MCF 10A (cell line): ENCODE data around the gene DNM3. TPM values are rescaled to one million over a fixed set of nuclear protein-coding genes. Genes with fewer than 3 reads are reported as not detected.

Experiments used
- BruUV-seq: library from RNA; stranded (reverse); fragments of 400-500 nt; replicated peaks from 2 replicates; lab custom pipeline; 2021; lab: Mats Ljungman, UMichigan
- CTCF ChIA-PET: fragments of 300-600 bp; sonication (Branson Sonifier 250); formaldehyde crosslinking; extraction: SDS; loops from one replicate; lab custom pipeline; 2021; ENCODE audit warnings: antibody characterized with exemption, inconsistent platforms; lab: Yijun Ruan, JAX
- POLR2A ChIA-PET: fragments of 300-600, 350-650 bp; sonication (Branson Sonifier 250); formaldehyde crosslinking; extraction: SDS; loops from one replicate; lab custom pipeline; 2020; ENCODE audit warnings: antibody characterized with exemption, inconsistent platforms; lab: Yijun Ruan, JAX
- DNase-seq: peaks from one replicate; pipeline ENCODE4 v3.0.0-alpha.2; 2018; ENCODE audit not compliant: unreplicated experiment
- H3K27ac Mint-ChIP-seq: one replicate; pipeline ENCODE4 v1.8.0; 2022; ENCODE audit warnings: mild to moderate bottlenecking, low read depth, mixed read lengths; ENCODE audit not compliant: unreplicated experiment
- H3K27me3 Mint-ChIP-seq: one replicate; pipeline ENCODE4 v1.8.0; 2022; ENCODE audit warnings: mixed read lengths; ENCODE audit not compliant: insufficient read depth, unreplicated experiment
- H3K36me3 Mint-ChIP-seq: one replicate; pipeline ENCODE4 v1.8.0; 2022; ENCODE audit warnings: mild to moderate bottlenecking, moderate library complexity, mixed read lengths; ENCODE audit not compliant: insufficient read depth, unreplicated experiment
- H3K4me1 Mint-ChIP-seq: one replicate; pipeline ENCODE4 v1.8.0; 2022; ENCODE audit warnings: mixed read lengths; ENCODE audit not compliant: insufficient read depth, unreplicated experiment
- H3K4me3 Mint-ChIP-seq: one replicate; pipeline ENCODE4 v1.8.0; 2022; ENCODE audit warnings: mild to moderate bottlenecking, moderate library complexity, mixed read lengths; ENCODE audit not compliant: unreplicated experiment
- H3K9me3 Mint-ChIP-seq: one replicate; pipeline ENCODE4 v1.8.0; 2022; ENCODE audit warnings: mixed read lengths; ENCODE audit not compliant: unreplicated experiment
- CTCF ChIP-seq: fragments of 200-600 bp; IDR thresholded peaks from one replicate; pipeline ENCODE4 v1.8.0; 2022; ENCODE audit warnings: antibody characterized with exemption, mild to moderate bottlenecking; ENCODE audit not compliant: unreplicated experiment
- intact Hi-C: fragments of 100-400 bp; cut with micrococcal nuclease; formaldehyde crosslinking; loops from 2 replicates; pipeline ENCODE4 v1.14.1; 2022
- total RNA-seq: library from RNA; stranded (reverse); gene quantifications from 2 replicates; pipeline ENCODE4 v1.2.3, GENCODE V29; 2022

Gene DNM3
- total RNA-seq, 1 experiment from 2014 or later = 0.68 TPM

- Mint-ChIP-seq H3K4me1 (peaks cover 11% of the 10 kb centered on the region), H3K4me3 (no peak overlapping the region), H3K27ac (no peak overlapping the region), H3K9me3 (no peaks in the 10 kb centered on the region), H3K27me3 (no peaks in the 10 kb centered on the region), H3K36me3 (no peaks in the 10 kb centered on the region)
- no TSS peak for BruUV-seq
- no peak for DNase-seq
- TF ChIP-seq CTCF = no peak
- POLR2A ChIA-PET = no interaction called here
- intact Hi-C loops = no loop called here
- CTCF ChIA-PET = no interaction called here
Observed at GRCh38 chr1:172185996-172186395, 344.7 kb downstream of the DNM3 start.

- no peak for DNase-seq
- Mint-ChIP-seq H3K9me3 (peaks cover 46% of the 10 kb centered on the region), H3K4me1 (no peaks in the 10 kb centered on the region), H3K27me3 (no peaks in the 10 kb centered on the region), H3K36me3 (no peaks in the 10 kb centered on the region), H3K27ac (no peak overlapping the region), H3K4me3 (no peak overlapping the region)
- intact Hi-C loops = no loop called here
- ChIA-PET CTCF (interaction anchor here (0.9 kb wide), 1 partner anchor 33 kb away, joined by 3 read pairs; no protein-coding TSS in a partner anchor), POLR2A (interaction anchor here (0.7 kb wide), 1 partner anchor 46 kb away, joined by 3 read pairs; no protein-coding TSS in a partner anchor)
- no peak for TF ChIP-seq CTCF
- no TSS peak for BruUV-seq
Observed at GRCh38 chr1:172201572-172201971, 360.3 kb downstream of the DNM3 start.

- peaks cover 33% of the 10 kb centered on the region for H3K9me3 Mint-ChIP-seq
- no peak overlapping the region for H3K27ac Mint-ChIP-seq
- no peak for TF ChIP-seq CTCF
- no peaks in the 10 kb centered on the region for H3K4me1 Mint-ChIP-seq
- no peak for DNase-seq
- no peaks in the 10 kb centered on the region for H3K36me3 Mint-ChIP-seq
- H3K27me3 Mint-ChIP-seq = no peaks in the 10 kb centered on the region
- intact Hi-C loops = no loop called here
- ChIA-PET POLR2A (no interaction called here), CTCF (interaction anchor here (0.6 kb wide), 1 partner anchor 15 kb away, joined by 3 read pairs; no protein-coding TSS in a partner anchor)
- no TSS peak for BruUV-seq
- no peak overlapping the region for H3K4me3 Mint-ChIP-seq
Observed at GRCh38 chr1:172203135-172203823, 362.0 kb downstream of the DNM3 start.

DNA sequence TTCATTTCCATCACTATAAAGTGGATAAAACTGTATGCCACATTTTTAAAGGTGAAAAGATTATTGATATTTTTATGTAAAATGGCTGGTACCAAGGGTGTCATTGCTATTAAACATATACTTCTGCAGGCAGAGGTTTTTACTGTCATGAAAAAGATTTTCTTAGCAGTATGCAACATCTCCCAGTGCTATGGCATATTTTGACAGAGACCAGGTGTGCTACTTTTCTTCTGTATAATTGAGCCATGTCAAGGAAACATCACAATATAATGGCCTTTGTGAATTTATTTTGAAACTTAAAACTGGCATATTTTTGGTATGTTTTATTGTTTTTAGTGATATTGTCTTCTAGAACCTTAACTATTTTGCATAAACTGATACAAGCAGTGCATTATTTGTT is 362.6 kb downstream of the DNM3 start:
- Mint-ChIP-seq H3K27ac (no peak overlapping the region), H3K36me3 (no peaks in the 10 kb centered on the region), H3K27me3 (no peaks in the 10 kb centered on the region), H3K4me3 (no peak overlapping the region), H3K9me3 (peaks cover 26% of the 10 kb centered on the region), H3K4me1 (no peaks in the 10 kb centered on the region)
- ChIA-PET CTCF (no interaction called here), POLR2A (no interaction called here)
- DNase-seq = no peak
- BruUV-seq = no TSS peak
- TF ChIP-seq CTCF = no peak
- intact Hi-C loops = no loop called here
